HG03575 (cell line): ENCODE measurements around the gene KIAA1671.
"Not testable (repeated sequence)": the region's sequence is repeated elsewhere in the genome, so short reads cannot be mapped to it uniquely, and the experiment has no call there.

ENCODE experiments used
- ATAC-seq: cut with Tn5 transposase; IDR thresholded peaks from one replicate; pipeline ENCODE4 v1.9.1; 2021; ENCODE audit not compliant: unreplicated experiment, insufficient number of reproducible peaks, low FRiP score; ENCODE audit errors: extremely low read depth

The KIAA1671 gene

DNA sequence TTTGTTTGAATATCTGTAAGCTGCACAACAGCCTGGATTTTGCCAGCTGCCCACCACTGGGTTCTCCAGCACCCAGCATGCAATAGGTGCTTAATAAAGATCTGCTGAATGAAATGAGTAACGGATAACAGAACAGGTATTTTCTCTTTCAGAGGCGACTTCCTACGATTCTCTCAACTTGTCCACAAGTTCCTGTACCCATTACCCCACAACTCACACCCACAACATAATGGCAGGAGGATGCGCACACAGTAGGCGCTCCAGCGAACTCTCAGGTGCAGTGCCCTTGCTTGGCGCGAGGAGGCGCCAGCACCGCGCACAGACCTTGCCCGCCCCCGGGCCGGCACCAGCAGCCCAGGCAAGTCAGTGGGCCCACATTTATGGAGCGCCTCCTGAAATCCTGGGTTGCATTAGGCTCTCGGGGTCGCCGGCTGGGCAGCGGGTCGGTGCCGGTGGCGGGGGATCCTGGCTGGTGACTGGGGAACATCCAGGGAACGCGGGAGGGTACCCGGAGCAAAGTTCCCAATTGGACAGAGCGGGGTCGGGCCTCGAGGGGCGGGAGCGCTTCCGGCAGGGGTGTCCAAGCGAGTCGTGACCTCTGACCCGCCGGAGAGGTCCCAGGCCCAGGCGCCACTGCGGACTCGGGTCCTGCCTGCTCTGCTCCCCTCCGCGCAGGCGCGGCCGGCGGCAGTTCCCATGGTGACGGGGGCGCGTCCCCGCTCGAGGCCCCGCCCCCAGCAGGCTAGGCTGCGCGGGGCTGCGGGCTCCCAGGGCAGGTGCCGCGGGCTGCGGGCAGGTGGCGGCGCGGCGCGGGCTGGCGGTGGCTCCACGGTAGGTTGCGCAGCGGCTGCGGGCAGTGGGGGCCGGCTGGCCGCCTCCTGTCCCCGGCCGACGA lies at the start of gene KIAA1671:
TSS of gene KIAA1671 (plus strand) at position 775 of the 895 bp plus-strand sequence. CDS start 75,284 bp downstream, outside the sequence.
- ATAC-seq = no peak

DNA sequence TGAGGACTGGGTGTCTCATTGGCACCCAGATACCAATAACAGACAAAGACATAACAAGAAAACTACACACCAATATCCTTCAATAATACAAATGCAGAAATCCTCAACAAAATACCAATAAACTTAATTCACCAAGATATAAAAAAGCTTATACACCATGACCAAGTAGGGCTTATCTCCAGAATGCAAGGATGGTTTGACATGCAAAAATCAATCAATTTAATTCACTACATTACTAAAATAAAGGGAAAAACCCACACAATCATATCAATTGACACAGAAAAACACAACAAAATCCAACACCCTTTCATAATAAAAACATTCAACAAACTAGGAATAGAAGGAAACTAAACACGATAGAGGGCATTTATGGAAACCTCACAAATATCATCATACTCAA lies 46.6 kb upstream of the KIAA1671 start:
- ATAC-seq = no peak

DNA sequence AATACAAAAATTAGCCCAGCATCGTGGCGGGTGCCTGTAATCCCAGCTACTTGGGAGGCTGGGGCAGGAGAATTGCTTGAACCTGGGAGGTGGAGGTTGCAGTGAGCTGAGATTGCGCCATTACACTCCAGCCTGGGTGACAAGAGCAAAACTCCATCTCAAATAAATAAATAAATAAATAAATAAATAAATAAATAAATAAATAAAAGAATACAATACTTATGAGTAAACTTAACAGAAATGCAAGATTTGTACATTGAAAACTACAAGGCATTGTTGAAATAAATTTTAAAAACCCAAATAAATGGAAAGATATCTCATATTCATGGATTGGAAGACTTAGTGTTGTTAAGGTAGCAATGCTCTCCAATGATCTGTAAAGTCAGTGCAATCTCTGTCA lies 45.4 kb upstream of the KIAA1671 start:
- ATAC-seq = not testable (repeated sequence)

DNA sequence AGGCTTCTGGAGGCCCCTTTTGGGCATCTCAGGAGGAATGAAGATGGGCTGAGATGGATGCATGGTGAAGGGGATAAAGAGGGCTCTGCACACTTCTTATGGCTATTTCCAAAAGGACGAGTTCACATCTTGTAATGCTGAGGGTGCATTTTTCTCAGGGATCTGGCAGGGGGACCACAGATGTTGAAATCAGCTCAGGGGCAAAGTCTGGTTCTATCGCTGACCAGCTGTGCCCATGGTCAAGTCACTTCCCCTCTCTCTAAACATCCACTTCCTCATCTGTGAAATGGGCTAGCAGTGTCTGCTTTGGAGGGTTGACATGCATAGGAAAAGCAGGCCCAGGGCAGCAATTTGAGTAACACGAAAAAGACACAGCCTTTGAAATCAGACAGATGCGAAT lies 32.5 kb upstream of the KIAA1671 start:
- no peak for ATAC-seq

DNA sequence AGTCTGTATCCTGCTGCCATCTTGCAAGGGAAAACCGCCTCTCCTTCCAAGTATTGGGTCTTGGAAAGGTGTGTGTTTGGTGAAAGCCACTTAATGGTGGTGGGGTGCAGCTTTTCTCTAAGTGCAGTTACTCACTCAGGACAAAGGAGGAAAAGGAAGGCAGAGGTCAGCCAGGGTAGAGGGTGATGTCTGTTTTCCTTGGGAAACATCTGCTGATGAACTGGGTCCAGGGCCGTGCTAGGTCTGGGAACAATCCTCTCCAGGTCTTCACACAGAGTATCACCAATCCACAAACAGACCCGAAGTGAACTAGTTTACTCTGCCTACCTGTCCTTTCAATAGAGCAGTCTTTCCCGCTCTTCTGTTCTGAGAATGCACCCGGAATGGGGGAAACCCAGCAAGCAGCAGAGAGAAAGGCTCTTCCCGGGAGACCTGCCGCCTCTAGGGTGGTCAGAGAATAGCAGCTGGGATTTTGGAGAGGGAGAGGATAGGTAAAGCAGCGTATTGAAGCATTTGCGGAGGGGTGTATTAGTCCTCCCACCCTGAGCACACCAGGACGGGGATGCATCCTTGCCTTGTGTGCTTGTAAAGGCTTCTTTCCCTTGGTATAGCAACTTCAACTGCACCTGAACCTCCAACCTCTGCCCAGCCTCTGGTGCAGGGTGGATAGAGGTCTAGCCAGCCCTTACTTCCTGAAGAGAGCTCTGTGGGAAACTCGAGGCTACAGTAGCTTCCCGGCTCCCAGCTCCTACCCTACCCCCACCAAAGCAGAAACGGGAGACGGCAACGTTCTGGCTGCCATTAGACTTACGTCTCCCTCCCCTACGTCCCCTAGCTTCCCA lies 26.7 kb upstream of the KIAA1671 start:
- no peak for ATAC-seq

DNA sequence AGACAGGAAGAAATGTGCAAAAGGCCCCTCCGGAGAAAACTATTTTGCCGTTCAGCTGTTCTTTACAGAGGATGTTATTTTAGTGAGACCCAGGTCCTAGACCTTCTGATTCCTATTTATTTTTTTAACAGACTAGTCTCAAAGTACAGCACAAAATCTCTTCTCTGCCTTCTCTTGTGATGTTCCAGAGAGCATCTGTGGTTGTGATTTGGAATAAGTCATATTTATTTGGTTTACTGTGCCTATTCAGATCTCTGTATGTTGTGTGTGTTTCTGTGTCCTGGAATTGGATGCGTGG lies 26.1 kb upstream of the KIAA1671 start:
- ATAC-seq = no peak

DNA sequence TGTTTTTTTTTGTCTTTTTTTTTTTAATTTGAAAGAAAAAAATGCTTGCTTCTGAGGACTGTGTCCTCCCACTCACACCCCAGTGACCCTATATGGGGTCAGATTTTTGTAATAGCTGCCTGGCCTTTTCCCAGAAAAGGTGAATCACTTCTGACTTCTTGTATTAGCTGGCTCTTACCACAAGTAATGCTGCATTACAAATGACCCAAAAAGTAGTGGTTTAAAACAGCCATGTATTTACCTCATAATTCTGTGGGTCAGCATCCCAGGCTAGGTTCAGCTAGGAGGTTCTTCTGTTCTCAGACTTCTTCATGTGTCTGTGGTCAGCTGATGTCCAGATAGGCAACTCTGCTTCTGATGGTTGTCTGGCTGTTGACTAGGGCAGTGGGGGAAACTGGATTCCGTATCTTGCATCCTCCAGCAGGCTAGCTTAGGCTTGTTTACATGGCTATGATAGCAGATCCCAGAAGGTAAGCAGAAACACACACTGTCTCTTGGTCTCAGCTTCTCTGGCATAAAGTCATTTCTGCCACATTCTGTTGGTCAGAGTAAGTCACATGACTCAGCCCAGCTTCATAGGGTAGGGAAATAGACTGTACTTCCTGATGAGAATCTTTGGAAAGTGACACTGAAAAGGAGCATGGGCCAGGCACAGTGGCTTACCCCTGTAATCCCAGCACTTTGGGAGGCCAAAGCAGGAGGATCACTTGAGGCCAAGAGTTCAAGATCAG lies 25.5 kb upstream of the KIAA1671 start:
- no peak for ATAC-seq

DNA sequence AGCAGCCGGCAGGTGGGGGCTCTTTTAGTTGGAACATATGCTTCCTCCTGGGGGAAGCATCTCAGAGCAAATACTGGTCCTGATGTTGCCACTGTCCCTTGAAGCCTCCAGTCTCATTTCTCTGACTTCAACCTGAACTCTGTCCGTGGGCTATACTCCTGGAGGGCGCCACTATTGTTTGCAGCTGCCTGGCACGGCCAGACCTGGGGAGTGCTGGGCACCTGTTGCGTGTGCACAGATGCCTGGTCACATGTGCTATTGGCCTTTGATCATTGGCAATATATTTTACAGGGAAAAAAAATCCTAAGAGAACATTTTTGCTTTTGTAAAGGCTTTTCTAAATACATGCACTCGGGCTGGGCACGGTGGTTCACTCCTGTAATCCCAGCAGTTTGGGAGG lies 24.2 kb upstream of the KIAA1671 start:
- ATAC-seq = no peak

DNA sequence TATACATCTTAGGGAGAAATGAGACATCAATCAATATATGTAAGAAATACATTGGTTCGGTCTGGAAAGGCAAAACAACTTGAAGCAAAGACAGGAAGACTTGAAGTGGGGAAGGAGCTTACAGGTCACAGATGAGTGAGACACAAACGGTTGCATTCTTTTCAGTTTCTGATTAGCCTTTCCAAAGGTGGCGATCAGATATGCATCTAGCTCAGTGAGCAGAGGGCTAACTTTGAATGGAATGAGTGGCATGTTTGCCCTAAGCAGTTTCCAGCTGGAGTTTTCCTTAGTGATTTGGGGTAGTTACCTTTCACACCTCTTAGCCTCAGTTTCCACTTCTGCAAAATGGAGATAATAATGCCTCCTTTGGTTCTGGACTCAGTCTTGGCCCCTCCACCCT lies 21.8 kb upstream of the KIAA1671 start:
- no peak for ATAC-seq

DNA sequence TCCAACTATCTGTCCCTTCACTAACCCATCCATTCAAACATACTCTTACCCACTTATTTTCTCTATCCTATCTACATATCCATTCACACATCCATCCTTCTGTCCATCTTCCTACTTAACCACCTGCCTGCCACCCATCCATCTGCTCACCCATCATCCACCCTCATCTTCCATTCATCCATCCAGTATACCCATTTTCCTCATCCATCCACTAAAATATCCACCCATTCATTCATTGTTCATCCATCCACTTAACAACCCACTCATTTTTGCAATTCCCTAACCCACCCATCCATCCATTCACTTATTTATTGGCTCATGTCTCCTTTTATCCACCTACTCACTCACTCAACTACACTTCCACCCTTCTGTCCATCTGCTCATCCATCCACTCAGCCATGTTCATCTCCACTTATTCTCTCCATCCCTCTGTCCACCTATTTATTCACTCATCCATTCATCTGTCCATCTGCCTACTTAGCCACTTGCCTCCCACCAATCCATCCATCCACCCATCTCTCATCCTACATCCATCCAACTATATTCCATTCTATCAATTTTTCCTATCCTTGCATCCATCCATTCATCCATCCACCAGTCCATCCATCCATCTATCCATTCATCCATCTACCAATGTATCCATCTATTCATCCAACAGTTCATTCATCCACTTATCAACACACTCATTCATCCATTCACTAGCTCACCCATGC lies 16.6 kb upstream of the KIAA1671 start:
- ATAC-seq = no peak

DNA sequence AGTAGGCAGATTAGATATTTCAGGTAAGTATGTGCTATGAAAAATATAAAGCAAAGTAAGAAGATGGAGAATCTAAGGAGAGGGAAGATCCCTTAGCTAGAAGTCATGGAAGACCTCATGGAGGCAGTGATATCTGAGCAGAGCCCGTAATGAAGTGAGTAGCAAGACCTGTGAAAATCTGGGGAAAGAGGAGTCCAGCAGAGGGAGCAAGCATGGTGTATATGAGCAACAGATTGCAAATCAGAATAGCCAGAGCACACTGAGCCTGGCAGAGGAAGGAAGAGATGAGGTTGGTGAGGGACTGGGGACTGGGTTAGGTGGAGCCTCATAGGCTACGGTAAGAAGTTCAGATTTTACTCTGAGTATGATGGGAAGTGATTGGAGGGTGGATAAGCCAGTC lies 15.4 kb upstream of the KIAA1671 start:
- ATAC-seq = no peak

DNA sequence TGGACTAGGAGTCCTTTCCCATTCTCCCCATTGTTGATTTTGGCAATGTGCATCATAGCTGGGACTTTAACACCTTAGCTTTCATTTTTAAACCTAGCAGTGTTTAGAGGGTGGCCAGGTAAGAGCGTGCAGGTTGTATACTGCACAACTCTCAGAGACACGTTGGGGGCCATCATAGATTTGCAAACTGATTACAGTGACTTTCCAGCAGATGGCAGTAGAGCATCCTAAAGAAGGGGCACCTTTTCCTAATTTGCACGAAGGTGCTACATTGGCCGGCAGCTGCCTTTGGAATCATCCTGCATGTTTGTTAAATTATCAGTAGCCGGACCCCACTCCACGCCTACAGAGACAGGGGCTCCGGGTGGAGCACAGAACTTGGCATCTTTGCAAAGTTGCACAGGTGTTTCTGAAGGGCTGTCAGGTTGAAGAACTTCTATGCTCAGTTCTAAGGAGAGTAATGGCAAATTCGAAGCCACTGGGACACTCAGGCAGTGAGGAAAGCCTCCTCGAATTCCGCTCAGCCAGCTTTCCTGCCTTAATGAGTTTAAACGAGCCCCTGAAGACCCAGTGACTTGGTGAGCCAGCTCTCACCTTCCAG lies 13.7 kb upstream of the KIAA1671 start:
- no peak for ATAC-seq

DNA sequence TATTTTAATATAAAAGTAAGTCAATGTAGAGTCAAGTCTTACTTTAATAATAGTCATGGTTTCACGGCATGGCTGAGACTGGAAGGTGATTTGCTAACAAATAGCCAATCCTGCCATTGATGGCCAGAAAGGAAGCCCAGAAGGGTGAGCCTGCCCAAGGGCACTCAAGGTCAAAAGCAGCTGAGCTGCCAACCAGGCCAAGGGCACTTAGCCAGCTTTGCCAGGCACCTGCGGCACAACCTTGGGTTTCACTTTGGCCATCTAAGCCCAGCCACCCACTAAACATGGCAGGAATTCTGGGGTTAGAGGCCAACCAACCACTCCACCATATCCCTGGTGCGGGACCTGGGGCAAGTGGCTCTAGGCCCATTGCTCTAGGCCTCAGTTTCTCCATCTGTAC lies 10.2 kb upstream of the KIAA1671 start:
- ATAC-seq = no peak

DNA sequence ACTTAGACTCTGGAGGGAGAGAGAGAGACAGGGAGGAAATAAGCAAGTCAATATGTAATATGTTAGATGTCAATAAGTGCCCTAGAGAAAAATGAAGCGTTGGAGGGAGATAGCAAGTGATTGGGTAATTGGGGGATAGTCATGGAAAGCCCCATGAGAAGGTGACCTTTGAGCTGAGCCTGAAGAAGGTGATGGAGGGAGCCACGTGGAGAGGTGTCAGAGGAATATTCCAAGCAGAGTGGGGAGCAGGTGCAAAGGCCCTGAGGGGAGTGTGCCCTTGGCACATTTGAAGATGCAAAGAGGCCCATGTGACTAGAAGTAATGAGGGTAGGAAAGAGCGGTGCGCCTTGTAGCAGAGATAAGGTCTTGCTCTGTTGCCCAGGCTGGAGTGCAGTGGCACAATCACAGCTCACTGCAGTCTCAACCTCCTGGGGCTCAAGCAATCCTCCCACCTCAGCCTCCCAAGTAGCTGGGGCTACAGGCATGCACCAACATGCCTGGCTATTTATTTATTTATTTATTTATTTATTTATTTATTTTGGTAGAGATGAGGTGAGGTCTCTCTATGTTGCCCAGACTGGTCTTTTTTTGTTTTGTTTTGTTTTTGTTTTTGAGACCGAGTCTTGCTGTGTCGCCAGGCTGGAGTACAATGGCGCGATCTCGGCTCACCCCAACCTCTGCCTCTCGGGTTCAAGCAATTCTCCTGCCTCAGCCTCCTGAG lies 8.1 kb upstream of the KIAA1671 start:
- ATAC-seq = no peak

DNA sequence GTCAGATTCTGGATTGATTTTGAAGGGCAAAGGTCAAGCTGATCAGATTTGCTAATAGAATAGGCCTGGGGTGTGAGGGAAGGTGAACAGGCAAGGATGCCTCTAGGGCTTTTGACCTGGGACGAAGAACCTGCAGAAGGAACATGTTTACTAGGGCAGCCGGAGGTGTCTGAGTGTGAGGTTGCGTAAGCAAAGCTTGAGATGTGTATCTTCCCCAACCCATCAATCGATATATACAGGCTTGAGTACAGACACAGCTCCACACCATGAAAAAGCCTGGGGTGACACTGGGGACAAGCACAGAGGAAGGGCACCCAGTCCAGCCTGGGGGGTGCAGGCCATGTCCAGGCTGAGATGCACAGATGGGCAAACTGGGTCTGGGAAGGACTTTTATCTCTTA lies 7.1 kb upstream of the KIAA1671 start:
- ATAC-seq = no peak

DNA sequence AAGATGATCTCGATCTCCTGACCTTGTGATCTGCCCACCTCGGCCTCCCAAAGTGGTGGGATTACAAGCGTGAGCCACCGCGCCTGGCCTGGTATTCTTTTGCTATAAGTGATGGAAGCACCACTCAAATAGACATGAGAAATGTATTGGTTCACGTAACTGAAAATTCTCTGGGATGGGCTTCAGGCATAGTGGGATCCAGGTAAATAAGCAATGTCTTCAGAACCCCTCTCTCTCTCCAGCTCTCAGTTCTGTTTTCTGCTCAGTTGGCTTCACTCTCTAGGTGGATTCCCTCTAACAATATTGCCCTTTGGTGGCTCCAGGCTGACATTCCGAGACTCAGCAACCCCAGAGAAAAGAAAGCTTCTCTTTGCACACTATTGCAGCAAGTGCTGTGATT lies 5.1 kb upstream of the KIAA1671 start:
- ATAC-seq = no peak

DNA sequence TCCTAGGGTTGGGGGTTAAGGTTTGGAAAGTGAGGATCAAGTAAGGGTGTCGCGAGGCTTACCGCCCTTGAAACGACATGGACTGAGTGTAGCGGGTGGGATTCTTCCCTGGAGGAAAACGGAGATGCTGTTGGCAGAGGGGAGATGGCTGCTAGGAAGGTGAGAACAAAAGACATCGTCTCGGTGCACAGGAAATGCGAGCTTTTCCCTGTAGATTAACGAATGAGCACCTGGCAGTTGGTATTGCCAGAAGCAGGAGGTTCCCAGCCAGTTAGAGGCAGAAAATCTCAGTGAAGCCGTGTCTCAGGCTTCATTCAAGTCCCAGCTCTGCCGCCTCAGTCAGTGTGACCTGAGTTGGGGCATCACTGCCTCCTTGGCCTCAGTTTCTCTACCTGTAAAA lies 4.6 kb upstream of the KIAA1671 start:
- no peak for ATAC-seq
